Measurements from ENCODE around the gene GPC3.

- no peak for TF ChIP-seq CTCF (IDR thresholded peaks at IDR 0.05)
- TF ChIP-seq POLR2A (IDR thresholded peaks at IDR 0.05) = no peak
Measured at GRCh38 chrX:133660281-133660680, 325.1 kb downstream of the GPC3 start.
